ENCODE data around the gene S100A3. TPM values are rescaled to one million over a fixed set of nuclear protein-coding genes. Genes with fewer than 3 reads are reported as not detected.
A peak's percentile ranks its signal among the peaks of the same experiment; 100 is the strongest.

The S100A3 gene
- total and polyA plus RNA-seq, 3 experiments from 2014 or later = not detected

- Histone ChIP-seq H3K27me3 (ENCODE audit: insufficient read depth, low read length, poor library complexity, severe bottlenecking) (no peaks in the 10 kb centered on the region), H3K27ac (ENCODE audit: low read depth, low read length) (no peak overlapping the region), H3K36me3 (ENCODE audit: insufficient read depth, low read length) (no peaks in the 10 kb centered on the region), H3K4me1 (ENCODE audit: insufficient read depth, low read length) (peaks cover 3% of the 10 kb centered on the region), H3K4me3 (ENCODE audit: low read length) (no peak overlapping the region), H3K9me3 (ENCODE audit: low read length) (no peaks in the 10 kb centered on the region)
- POLR2A ChIA-PET = no interaction called here
- no peaks in the 10 kb centered on the region for H3K27me3 Mint-ChIP-seq
- peak; percentile 64 to 85 (median 69) for DNase-seq
- CTCF ChIA-PET = interaction anchor here (0.6 to 6.1 kb wide), 26 partner anchors 9 to 475 kb away, joined by 3 to 109 read pairs (median 4); partner anchors contain the start of genes CHTOP, RAB13, S100A2 and S100A6
- H3K27ac Mint-ChIP-seq = peak overlapping the region in 2 of 8 donors; percentile 32 to 51
- no peaks in the 10 kb centered on the region for H3K36me3 Mint-ChIP-seq
- H3K9me3 Mint-ChIP-seq = no peaks in the 10 kb centered on the region
- H3K4me3 Mint-ChIP-seq = no peak overlapping the region
- peaks cover 7 to 8% (median 7%) of the 10 kb centered on the region in 3 donors for H3K4me1 Mint-ChIP-seq
Measured at GRCh38 chr1:153510984-153511410, 38.1 kb downstream of the S100A3 start.

GRCh38 chr1:153509729-153510354, 39.2 kb downstream of the S100A3 start:
- H3K4me3 Mint-ChIP-seq = no peak overlapping the region
- CTCF ChIA-PET = interaction anchor here (0.6 to 6.1 kb wide), 21 partner anchors 8 to 240 kb away, joined by 3 to 109 read pairs (median 5); partner anchors contain the start of genes S100A2, S100A5 and S100A6
- H3K27me3 Mint-ChIP-seq = no peaks in the 10 kb centered on the region
- peaks cover 7 to 8% (median 7%) of the 10 kb centered on the region in 3 donors for H3K4me1 Mint-ChIP-seq
- Histone ChIP-seq H3K4me1 (ENCODE audit: insufficient read depth, low read length) (peaks cover 3% of the 10 kb centered on the region), H3K9me3 (ENCODE audit: low read length) (no peaks in the 10 kb centered on the region), H3K36me3 (ENCODE audit: insufficient read depth, low read length) (no peaks in the 10 kb centered on the region), H3K27me3 (ENCODE audit: insufficient read depth, low read length, poor library complexity, severe bottlenecking) (no peaks in the 10 kb centered on the region), H3K27ac (ENCODE audit: low read depth, low read length) (no peak overlapping the region), H3K4me3 (ENCODE audit: low read length) (no peak overlapping the region)
- peak; percentile 41 to 78 (median 44) for DNase-seq
- POLR2A ChIA-PET = interaction anchor here (1.1 kb wide), 1 partner anchor 58 kb away, joined by 3 read pairs; no protein-coding TSS in a partner anchor
- H3K36me3 Mint-ChIP-seq = no peaks in the 10 kb centered on the region
- peak overlapping the region in 3 of 8 donors; percentile 15 to 69 (median 50) for H3K27ac Mint-ChIP-seq
- no peaks in the 10 kb centered on the region for H3K9me3 Mint-ChIP-seq

GRCh38 chr1:153509036-153509435, 40.0 kb downstream of the S100A3 start:
- Histone ChIP-seq H3K27me3 (ENCODE audit: insufficient read depth, low read length, poor library complexity, severe bottlenecking) (no peaks in the 10 kb centered on the region), H3K4me3 (ENCODE audit: low read length) (no peak overlapping the region), H3K27ac (ENCODE audit: low read depth, low read length) (no peak overlapping the region), H3K36me3 (ENCODE audit: insufficient read depth, low read length) (no peaks in the 10 kb centered on the region), H3K9me3 (ENCODE audit: low read length) (no peaks in the 10 kb centered on the region), H3K4me1 (ENCODE audit: insufficient read depth, low read length) (peaks cover 3% of the 10 kb centered on the region)
- no peaks in the 10 kb centered on the region for H3K9me3 Mint-ChIP-seq
- CTCF ChIA-PET = interaction anchor here (0.6 to 6.1 kb wide), 8 partner anchors 7 to 241 kb away, joined by 3 to 109 read pairs (median 12); partner anchors contain the start of gene S100A2
- no peak for DNase-seq
- H3K27me3 Mint-ChIP-seq = no peaks in the 10 kb centered on the region
- H3K4me1 Mint-ChIP-seq = peaks cover 7 to 8% (median 7%) of the 10 kb centered on the region in 3 donors
- no peaks in the 10 kb centered on the region for H3K36me3 Mint-ChIP-seq
- H3K4me3 Mint-ChIP-seq = no peak overlapping the region
- H3K27ac Mint-ChIP-seq = peak overlapping the region in 2 of 8 donors; percentile 15 to 50
- POLR2A ChIA-PET = interaction anchor here (1.1 kb wide), 1 partner anchor 59 kb away, joined by 3 read pairs; no protein-coding TSS in a partner anchor

DNA sequence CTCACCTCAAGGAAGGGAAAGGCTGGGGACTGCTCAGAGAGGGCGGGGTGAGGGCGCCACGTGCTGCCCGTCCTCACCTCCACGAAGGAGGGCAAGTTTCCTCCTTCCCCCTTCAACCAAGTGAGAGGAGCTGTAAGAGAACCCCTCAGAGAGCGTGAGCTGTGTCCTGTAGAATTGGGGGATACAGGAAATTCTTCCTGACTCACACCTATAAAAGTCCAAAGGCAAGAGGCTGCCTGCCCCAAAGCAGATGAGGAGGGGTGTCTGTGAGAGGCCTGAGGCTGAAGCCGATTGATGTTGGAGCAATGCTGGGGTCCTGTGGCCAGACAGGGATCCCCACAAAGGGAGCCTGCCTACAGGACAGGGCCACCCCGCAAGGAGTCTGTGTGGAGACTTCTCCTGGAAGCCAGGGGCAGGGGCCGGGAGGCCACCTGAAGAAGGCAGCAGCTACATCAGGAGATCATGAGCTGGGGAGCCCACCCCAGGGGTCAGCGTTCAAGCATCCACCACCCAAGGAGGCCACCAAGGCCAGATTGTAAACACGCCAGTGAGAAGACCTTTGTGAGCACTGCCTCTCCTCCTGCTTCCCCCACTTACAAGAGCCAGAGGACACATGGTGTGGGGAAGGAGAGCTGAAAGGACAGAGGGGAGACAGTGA, 41.0 kb downstream of the S100A3 start:
- no peak overlapping the region for H3K27ac Mint-ChIP-seq
- H3K27me3 Mint-ChIP-seq = no peaks in the 10 kb centered on the region
- no peak overlapping the region for H3K4me3 Mint-ChIP-seq
- DNase-seq = no peak
- H3K4me1 Mint-ChIP-seq = peaks cover 7 to 8% (median 7%) of the 10 kb centered on the region in 3 donors
- Histone ChIP-seq H3K4me1 (ENCODE audit: insufficient read depth, low read length) (peaks cover 3% of the 10 kb centered on the region), H3K4me3 (ENCODE audit: low read length) (no peak overlapping the region), H3K27me3 (ENCODE audit: insufficient read depth, low read length, poor library complexity, severe bottlenecking) (no peaks in the 10 kb centered on the region), H3K27ac (ENCODE audit: low read depth, low read length) (no peak overlapping the region), H3K36me3 (ENCODE audit: insufficient read depth, low read length) (no peaks in the 10 kb centered on the region), H3K9me3 (ENCODE audit: low read length) (no peaks in the 10 kb centered on the region)
- CTCF ChIA-PET = interaction anchor here (0.8 to 6.1 kb wide), 7 partner anchors 13 to 136 kb away, joined by 3 to 109 read pairs (median 10); partner anchors contain the start of gene S100A2
- no peaks in the 10 kb centered on the region for H3K36me3 Mint-ChIP-seq
- POLR2A ChIA-PET = no interaction called here
- H3K9me3 Mint-ChIP-seq = no peaks in the 10 kb centered on the region

GRCh38 chr1:153506831-153507413, 42.1 kb downstream of the S100A3 start:
- POLR2A ChIA-PET = no interaction called here
- Mint-ChIP-seq H3K4me1 (peaks cover 7 to 8% (median 7%) of the 10 kb centered on the region in 3 donors), H3K9me3 (no peaks in the 10 kb centered on the region), H3K36me3 (no peaks in the 10 kb centered on the region), H3K4me3 (no peak overlapping the region), H3K27me3 (peaks cover 0 to 3% of the 10 kb centered on the region in 2 donors), H3K27ac (peak overlapping the region in 1 of 8 donors; percentile 77)
- Histone ChIP-seq H3K27me3 (ENCODE audit: insufficient read depth, low read length, poor library complexity, severe bottlenecking) (no peaks in the 10 kb centered on the region), H3K9me3 (ENCODE audit: low read length) (no peaks in the 10 kb centered on the region), H3K27ac (ENCODE audit: low read depth, low read length) (no peak overlapping the region), H3K36me3 (ENCODE audit: insufficient read depth, low read length) (no peaks in the 10 kb centered on the region), H3K4me3 (ENCODE audit: low read length) (no peak overlapping the region), H3K4me1 (ENCODE audit: insufficient read depth, low read length) (peaks cover 3% of the 10 kb centered on the region)
- no peak for DNase-seq
- CTCF ChIA-PET = interaction anchor here (2.3 to 6.1 kb wide), 2 partner anchors 26 to 64 kb away, joined by 10 to 109 read pairs; no protein-coding TSS in a partner anchor

DNA sequence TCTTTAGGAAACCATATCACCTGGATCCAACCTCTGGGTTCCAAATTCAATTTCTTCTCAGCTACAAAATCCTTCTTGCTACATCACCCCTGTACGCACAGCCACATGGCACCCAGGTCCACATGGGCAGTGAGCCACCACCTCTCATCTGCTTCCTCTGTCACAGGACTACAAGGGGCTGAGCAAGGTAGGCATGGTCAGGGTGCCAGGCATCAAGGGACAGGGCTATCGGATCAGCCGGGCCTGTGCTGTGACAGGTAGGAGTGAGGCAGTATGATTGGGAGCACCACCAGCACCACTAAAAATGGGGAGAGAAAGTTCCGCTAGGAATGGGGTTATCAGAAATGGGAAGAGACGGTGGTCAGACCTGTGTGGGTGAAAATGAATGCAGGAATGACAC, 42.7 kb downstream of the S100A3 start:
- Histone ChIP-seq H3K4me3 (ENCODE audit: low read length) (no peak overlapping the region), H3K27ac (ENCODE audit: low read depth, low read length) (no peak overlapping the region), H3K4me1 (ENCODE audit: insufficient read depth, low read length) (peaks cover 3% of the 10 kb centered on the region), H3K36me3 (ENCODE audit: insufficient read depth, low read length) (no peaks in the 10 kb centered on the region), H3K9me3 (ENCODE audit: low read length) (no peaks in the 10 kb centered on the region), H3K27me3 (ENCODE audit: insufficient read depth, low read length, poor library complexity, severe bottlenecking) (no peaks in the 10 kb centered on the region)
- H3K27ac Mint-ChIP-seq = no peak overlapping the region
- DNase-seq = no peak
- peaks cover 7 to 8% (median 7%) of the 10 kb centered on the region in 3 donors for H3K4me1 Mint-ChIP-seq
- H3K27me3 Mint-ChIP-seq = peaks cover 0 to 3% of the 10 kb centered on the region in 2 donors
- no peak overlapping the region for H3K4me3 Mint-ChIP-seq
- CTCF ChIA-PET = interaction anchor here (6.1 kb wide), 1 partner anchor 64 kb away, joined by 109 read pairs; no protein-coding TSS in a partner anchor
- H3K9me3 Mint-ChIP-seq = no peaks in the 10 kb centered on the region
- POLR2A ChIA-PET = no interaction called here
- H3K36me3 Mint-ChIP-seq = no peaks in the 10 kb centered on the region

DNA sequence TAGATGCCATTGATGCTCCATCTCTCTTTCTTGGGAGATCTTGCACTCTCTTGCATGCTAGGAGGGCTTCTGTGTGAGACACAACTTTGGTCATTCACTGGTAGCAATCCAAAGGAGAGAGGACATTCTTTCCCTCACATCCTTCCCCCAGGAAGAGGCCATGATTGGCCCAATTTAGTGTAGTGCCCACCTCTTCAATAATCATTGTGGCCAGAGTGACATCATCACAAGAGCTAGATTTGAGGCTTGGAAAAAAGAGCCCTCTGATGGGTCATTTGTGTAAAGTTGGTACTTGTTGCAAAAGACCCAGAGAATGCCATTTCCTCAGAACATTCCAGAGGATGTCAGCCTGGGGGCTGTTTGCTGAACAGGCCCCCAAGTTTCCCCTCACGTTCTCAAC, 43.5 kb downstream of the S100A3 start:
- Mint-ChIP-seq H3K4me1 (peaks cover 0 to 2% (median under 1%) of the 10 kb centered on the region in 3 donors), H3K9me3 (no peaks in the 10 kb centered on the region), H3K27me3 (peaks cover 0 to 5% of the 10 kb centered on the region in 2 donors), H3K36me3 (no peaks in the 10 kb centered on the region), H3K27ac (no peak overlapping the region), H3K4me3 (no peak overlapping the region)
- H3K9me3 ChIP-seq (ENCODE audit: low read length) = no peaks in the 10 kb centered on the region
- ChIA-PET POLR2A (no interaction called here), CTCF (no interaction called here)
- H3K27ac ChIP-seq (ENCODE audit: low read depth, low read length) = no peak overlapping the region
- H3K27me3 ChIP-seq (ENCODE audit: insufficient read depth, low read length, poor library complexity, severe bottlenecking) = no peaks in the 10 kb centered on the region
- no peaks in the 10 kb centered on the region for H3K36me3 ChIP-seq (ENCODE audit: insufficient read depth, low read length)
- no peak overlapping the region for H3K4me3 ChIP-seq (ENCODE audit: low read length)
- no peaks in the 10 kb centered on the region for H3K4me1 ChIP-seq (ENCODE audit: insufficient read depth, low read length)
- DNase-seq = no peak

All from CD8-positive, alpha-beta memory T cell (primary cell).